Smooth muscle cell (in vitro differentiated cells): ENCODE data around the gene ERC1. TPM values are rescaled to one million over a fixed set of nuclear protein-coding genes. Genes with fewer than 3 reads are reported as not detected.
A peak's percentile ranks its signal among the peaks of the same experiment; 100 is the strongest.

ENCODE experiments used
- DNase-seq: peaks from one replicate; lab custom pipeline; 2025; ENCODE audit not compliant: unreplicated experiment; lab: John Stamatoyannopoulos, UW
- H2AFZ ChIP-seq: fragments of 200-600 bp; sonication (generic); 2 replicates; pipeline ENCODE4 v1.6.0; 2016; ENCODE audit warnings: antibody characterized with exemption, low read depth, mild to moderate bottlenecking
- H3F3A ChIP-seq: fragments of 200-600 bp; sonication (generic); 2 replicates; pipeline ENCODE4 v1.6.0; 2017; ENCODE audit warnings: antibody characterized with exemption, low read depth
- H3K27ac ChIP-seq: fragments of 200-600 bp; sonication (generic); 2 replicates; pipeline ENCODE4 v1.5.1; 2016; ENCODE audit warnings: low read depth, mild to moderate bottlenecking
- H3K27me3 ChIP-seq: fragments of 200-600 bp; sonication (generic); 2 replicates; pipeline ENCODE4 v1.6.1; 2016; ENCODE audit warnings: low read depth, mild to moderate bottlenecking
- H3K36me3 ChIP-seq: fragments of 200-600 bp; sonication (generic); 2 replicates; pipeline ENCODE4 v1.5.1; 2016; ENCODE audit warnings: low read depth
- H3K4me1 ChIP-seq: fragments of 200-600 bp; sonication (generic); 2 replicates; pipeline ENCODE4 v1.5.1; 2016; ENCODE audit warnings: low read depth
- H3K4me2 ChIP-seq: fragments of 200-600 bp; sonication (generic); 2 replicates; pipeline ENCODE4 v1.6.0; 2016; ENCODE audit warnings: mild to moderate bottlenecking
- H3K4me3 ChIP-seq: fragments of 200-600 bp; sonication (generic); 2 replicates; pipeline ENCODE4 v1.5.1; 2016; ENCODE audit warnings: mild to moderate bottlenecking
- H3K79me2 ChIP-seq: fragments of 200-600 bp; sonication (generic); 2 replicates; pipeline ENCODE4 v1.6.0; 2016; ENCODE audit warnings: low read depth, mild to moderate bottlenecking
- H3K9ac ChIP-seq: fragments of 200-600 bp; sonication (generic); 2 replicates; pipeline ENCODE4 v1.6.0; 2016; ENCODE audit warnings: low read depth
- H3K9me3 ChIP-seq: fragments of 200-600 bp; sonication (generic); replicated peaks from 2 replicates; pipeline ENCODE4 v1.5.1; 2016; ENCODE audit warnings: low read depth
- H4K20me1 ChIP-seq: fragments of 200-600 bp; sonication (generic); 2 replicates; pipeline ENCODE4 v1.6.0; 2016; ENCODE audit warnings: low read depth
- WGBS: methylation state at CpG from one replicate; pipeline ENCODE4 v1.1.7; 2016; ENCODE audit warnings: low lambda C conversion rate; 5-methylcytosine and 5-hydroxymethylcytosine counted together
- polyA plus RNA-seq: library from polyadenylated mRNA; unstranded; fragments of >200 nt; fragmentation: Nextera tagmentation; extraction: Ambion mirVana; gene quantifications from 2 replicates; pipeline ENCODE4 v1.2.1, GENCODE V29; 2016
- total RNA-seq: library from RNA; depleted of rRNA; stranded (reverse); fragments of >200 nt; gene quantifications from 2 replicates; pipeline ENCODE4 v1.2.3, GENCODE V29; 2014
- TF ChIP-seq, protein P1 (sequence below): fragments of 200-600 bp; sonication (generic); IDR thresholded peaks from 2 replicates; pipeline ENCODE4 v1.5.1; 2017; ENCODE audit warnings: borderline replicate concordance, mild to moderate bottlenecking, antibody characterized with exemption; ENCODE audit not compliant: insufficient read depth, poor library complexity, severe bottlenecking

ERC1 gene
- total and polyA plus RNA-seq, 2 experiments from 2014 or later = 13.8 to 17.6 TPM

DNA sequence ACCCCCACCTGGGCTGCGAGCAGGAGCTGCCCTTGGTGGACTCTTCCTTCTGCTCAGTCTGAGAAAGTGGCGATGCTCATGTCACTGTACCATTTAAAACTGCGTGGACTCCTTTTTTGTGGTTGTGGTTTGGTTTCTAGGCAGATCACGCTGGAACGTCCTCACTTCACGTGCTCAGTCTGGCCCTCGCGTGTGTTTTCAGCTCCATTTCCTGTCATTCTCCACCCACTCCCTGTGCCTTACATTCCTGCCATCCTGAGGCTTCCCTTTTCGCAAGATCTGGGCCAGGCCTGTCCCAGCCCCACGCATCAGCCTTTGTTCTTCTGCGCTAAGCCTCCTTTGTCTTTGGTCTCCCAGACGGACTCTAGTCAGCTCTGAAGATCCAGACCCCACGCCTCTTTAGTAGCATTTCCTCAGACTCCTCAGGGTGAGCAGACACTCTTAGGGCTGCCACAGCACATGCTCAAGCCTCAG, 497.9 kb downstream of the ERC1 start:
- Histone ChIP-seq H3K9me3 (no peaks in the 10 kb centered on the region), H2AFZ (no peak overlapping the region), H3K4me3 (no peak overlapping the region), H3K36me3 (no peaks in the 10 kb centered on the region), H3K4me1 (peaks cover 15% of the 10 kb centered on the region), H3F3A (no peaks in the 10 kb centered on the region), H3K27ac (peak overlapping the region; percentile 90), H4K20me1 (no peaks in the 10 kb centered on the region), H3K79me2 (no peaks in the 10 kb centered on the region), H3K9ac (peak overlapping the region; percentile 56), H3K27me3 (no peaks in the 10 kb centered on the region), H3K4me2 (peak overlapping the region; percentile 45)
- TF ChIP-seq, protein P1, sequence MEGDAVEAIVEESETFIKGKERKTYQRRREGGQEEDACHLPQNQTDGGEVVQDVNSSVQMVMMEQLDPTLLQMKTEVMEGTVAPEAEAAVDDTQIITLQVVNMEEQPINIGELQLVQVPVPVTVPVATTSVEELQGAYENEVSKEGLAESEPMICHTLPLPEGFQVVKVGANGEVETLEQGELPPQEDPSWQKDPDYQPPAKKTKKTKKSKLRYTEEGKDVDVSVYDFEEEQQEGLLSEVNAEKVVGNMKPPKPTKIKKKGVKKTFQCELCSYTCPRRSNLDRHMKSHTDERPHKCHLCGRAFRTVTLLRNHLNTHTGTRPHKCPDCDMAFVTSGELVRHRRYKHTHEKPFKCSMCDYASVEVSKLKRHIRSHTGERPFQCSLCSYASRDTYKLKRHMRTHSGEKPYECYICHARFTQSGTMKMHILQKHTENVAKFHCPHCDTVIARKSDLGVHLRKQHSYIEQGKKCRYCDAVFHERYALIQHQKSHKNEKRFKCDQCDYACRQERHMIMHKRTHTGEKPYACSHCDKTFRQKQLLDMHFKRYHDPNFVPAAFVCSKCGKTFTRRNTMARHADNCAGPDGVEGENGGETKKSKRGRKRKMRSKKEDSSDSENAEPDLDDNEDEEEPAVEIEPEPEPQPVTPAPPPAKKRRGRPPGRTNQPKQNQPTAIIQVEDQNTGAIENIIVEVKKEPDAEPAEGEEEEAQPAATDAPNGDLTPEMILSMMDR = no peak
- WGBS = 19% methylated on average over 13 of the region's 13 CpGs
- DNase-seq = no peak

DNA sequence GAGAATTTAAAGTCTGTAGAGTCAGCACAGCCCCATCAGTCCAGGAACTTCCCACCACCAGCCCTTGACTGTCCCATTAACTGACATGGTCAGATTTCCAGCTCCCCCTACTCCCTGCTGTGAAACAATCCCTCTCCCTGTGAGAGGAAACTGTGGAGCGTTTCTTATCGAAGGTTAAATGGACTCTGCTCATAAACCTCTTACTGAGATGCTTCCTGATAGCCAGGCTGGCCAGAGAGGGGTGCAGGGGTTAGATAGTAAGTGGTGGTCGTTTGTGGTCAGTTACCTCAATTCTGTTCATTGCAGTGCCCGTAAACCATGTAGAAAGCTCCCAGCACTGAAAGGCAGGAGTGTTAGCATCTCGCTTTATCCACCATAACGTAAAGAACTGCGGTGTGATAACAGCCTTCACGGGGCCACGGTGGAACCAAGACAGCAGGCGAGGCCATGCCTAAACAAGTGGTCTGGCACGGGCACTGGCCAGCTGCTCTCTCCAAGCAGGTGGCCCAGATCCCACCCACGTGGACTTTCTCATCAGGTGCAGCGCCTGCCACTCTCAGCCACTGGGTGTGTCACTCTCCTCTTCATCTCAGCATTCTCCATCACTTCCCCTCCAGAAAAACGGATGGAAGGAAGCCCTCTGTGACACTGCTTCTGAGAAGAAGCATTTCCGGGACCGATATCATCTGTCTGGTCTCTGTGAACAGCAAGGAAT, 501.1 kb downstream of the ERC1 start:
- WGBS = 79% methylated on average over 16 of the region's 16 CpGs
- Histone ChIP-seq H3F3A (no peaks in the 10 kb centered on the region), H3K27ac (no peak overlapping the region), H3K4me2 (no peak overlapping the region), H2AFZ (no peak overlapping the region), H3K9ac (no peak overlapping the region), H3K27me3 (no peaks in the 10 kb centered on the region), H3K4me3 (no peak overlapping the region), H3K4me1 (peaks cover 15% of the 10 kb centered on the region), H3K79me2 (no peaks in the 10 kb centered on the region), H3K9me3 (no peaks in the 10 kb centered on the region), H3K36me3 (no peaks in the 10 kb centered on the region), H4K20me1 (no peaks in the 10 kb centered on the region)
- TF ChIP-seq, protein P1 = no peak
- DNase-seq = no peak

DNA sequence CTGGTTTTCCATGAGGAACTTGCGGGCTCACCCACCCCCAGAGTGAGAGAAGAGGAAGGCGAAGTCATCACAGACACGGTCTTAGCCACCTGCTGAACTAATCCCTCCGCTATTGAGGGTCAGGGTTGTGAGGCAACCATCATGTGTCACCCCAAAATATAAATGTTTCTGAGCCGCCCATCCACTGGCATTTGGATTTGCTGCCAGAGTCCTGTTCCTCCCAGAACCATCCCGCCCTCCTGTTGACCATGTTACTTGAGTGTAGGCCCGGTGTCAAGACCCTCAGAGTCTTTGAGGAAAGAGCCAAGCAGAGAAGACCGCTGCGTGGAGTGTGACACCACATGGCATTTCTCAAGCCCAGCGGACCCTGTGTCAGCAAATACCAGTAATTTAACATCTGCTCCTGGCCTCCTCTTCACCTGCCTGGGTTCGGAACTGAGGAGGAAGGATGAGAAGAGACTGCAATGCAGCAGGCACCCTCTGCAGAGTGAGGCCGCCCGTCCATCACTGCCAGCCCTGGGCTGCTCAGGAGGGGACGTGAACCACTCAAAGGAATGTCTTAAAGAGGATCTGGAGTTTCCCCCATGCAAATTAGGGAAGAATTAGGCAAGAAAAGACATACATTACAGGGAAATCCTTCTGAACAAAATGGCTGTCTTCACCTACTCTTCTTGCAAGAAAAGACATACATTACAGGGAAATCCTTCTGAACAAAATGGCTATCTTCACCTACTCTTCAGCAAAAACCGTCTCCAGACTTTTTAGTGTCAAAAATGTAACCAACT, 502.9 kb downstream of the ERC1 start:
- Histone ChIP-seq H3K27ac (no peak overlapping the region), H3K27me3 (no peaks in the 10 kb centered on the region), H3K36me3 (no peaks in the 10 kb centered on the region), H3K4me2 (no peak overlapping the region), H3K4me3 (no peak overlapping the region), H3K9ac (no peak overlapping the region), H3F3A (no peaks in the 10 kb centered on the region), H3K79me2 (no peaks in the 10 kb centered on the region), H2AFZ (no peak overlapping the region), H4K20me1 (no peaks in the 10 kb centered on the region), H3K9me3 (no peaks in the 10 kb centered on the region), H3K4me1 (peaks cover 9% of the 10 kb centered on the region)
- WGBS = 97% methylated on average over 15 of the region's 15 CpGs
- DNase-seq = no peak
- TF ChIP-seq, protein P1 = no peak
